Measurements from ENCODE around the gene ASPA.

The ASPA gene

DNA sequence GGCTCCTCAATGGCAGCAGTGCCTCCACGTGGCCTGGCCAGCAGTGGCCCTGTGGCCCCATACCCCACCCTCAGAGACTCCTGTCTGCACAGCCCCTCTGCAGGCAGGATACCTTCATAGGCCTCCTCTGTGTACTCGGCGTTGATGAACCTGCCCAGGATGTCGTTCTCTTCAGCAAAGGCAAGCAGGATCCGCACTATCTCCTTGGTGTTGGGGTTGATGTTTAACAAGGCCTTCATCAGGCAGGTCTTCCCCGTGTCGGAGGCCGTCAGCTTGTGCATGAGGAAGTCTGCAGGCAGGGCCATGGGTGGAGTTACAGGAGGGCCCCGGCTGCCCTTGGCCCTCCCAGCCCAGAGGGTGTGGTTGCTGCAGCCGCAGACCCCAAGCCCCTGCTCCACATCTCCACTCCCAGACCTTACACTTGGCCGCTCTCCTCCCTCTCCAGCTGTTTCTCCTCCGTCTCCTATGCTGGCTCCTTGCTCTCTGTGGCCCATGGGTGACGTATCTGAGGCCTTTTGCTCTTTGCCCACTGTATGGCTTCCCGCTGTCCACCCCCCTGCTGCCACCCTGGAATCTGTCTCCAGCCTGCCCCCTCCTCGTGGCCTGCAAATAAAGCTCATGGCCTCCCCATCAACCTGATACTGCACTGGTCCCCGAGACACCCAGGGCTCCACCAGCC lies 66.8 kb downstream of the ASPA start:
- Mint-ChIP-seq H3K27ac (no peak overlapping the region), H3K4me3 (no peak overlapping the region), H3K9me3 (no peaks in the 10 kb centered on the region)

DNA sequence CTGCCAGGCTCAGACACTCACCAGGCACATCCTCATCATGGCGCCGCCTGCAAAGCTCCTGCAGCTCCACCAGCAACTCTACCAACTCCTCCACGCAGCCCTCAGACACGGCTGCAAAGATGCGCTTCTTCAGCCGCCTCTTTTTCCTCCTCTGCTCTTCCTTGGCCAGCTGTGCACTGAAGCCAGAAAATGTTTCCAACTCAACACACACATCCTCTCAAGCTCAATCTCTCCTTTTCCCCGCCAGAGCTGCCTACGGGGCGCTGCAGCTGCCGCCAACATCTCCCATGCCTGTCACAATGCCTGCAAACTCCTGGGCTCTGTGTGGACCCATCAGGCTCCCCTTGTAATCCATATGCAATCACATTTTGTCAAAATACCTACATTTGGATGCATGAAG lies 67.7 kb downstream of the ASPA start:
- no peaks in the 10 kb centered on the region for H3K36me3 Mint-ChIP-seq (ENCODE audit: low read depth)
- H3K27me3 Mint-ChIP-seq (ENCODE audit: low read depth): peaks cover 7% of the 10 kb centered on the region
- H3K9me3 Mint-ChIP-seq: no peaks in the 10 kb centered on the region
- peaks cover 7% of the 10 kb centered on the region for H3K4me1 Mint-ChIP-seq
- peak overlapping the region in 1 of 3 experiments; percentile 20 for H3K27ac Mint-ChIP-seq
- no peak overlapping the region for H3K4me3 Mint-ChIP-seq
- TF ChIP-seq, protein P1, sequence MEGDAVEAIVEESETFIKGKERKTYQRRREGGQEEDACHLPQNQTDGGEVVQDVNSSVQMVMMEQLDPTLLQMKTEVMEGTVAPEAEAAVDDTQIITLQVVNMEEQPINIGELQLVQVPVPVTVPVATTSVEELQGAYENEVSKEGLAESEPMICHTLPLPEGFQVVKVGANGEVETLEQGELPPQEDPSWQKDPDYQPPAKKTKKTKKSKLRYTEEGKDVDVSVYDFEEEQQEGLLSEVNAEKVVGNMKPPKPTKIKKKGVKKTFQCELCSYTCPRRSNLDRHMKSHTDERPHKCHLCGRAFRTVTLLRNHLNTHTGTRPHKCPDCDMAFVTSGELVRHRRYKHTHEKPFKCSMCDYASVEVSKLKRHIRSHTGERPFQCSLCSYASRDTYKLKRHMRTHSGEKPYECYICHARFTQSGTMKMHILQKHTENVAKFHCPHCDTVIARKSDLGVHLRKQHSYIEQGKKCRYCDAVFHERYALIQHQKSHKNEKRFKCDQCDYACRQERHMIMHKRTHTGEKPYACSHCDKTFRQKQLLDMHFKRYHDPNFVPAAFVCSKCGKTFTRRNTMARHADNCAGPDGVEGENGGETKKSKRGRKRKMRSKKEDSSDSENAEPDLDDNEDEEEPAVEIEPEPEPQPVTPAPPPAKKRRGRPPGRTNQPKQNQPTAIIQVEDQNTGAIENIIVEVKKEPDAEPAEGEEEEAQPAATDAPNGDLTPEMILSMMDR (IDR thresholded peaks at IDR 0.05; ENCODE audit: unreplicated experiment in 3 of 3): no peak

More for the DNA sequence above, 66.8 kb downstream of the ASPA start:
- H3K36me3 Mint-ChIP-seq (ENCODE audit: low read depth): no peaks in the 10 kb centered on the region
- TF ChIP-seq, protein P1 (IDR thresholded peaks at IDR 0.05; ENCODE audit: unreplicated experiment in 3 of 3): no peak
- peaks cover 7% of the 10 kb centered on the region for H3K27me3 Mint-ChIP-seq (ENCODE audit: low read depth)
- peaks cover 7% of the 10 kb centered on the region for H3K4me1 Mint-ChIP-seq

DNA sequence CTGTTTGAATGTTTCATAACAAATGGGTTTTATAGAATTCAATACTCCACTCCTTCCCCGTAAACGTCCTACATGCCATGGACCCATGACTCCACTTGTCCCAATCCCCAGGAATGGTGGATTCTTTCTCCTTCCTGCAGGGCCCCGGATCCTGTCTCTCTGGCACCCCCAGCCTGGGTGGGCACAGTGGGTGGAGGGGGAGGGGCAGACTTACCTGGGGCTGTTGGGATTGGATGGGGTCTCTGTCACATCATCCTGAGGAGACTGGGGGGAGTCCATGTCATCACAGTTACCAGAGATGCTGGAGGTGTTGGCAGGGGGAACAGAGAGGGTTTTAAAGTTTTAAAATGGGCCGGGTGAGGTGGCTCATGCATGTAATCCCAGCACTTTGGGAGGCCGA lies 68.6 kb downstream of the ASPA start:
- TF ChIP-seq, protein P1 (IDR thresholded peaks at IDR 0.05; ENCODE audit: unreplicated experiment in 3 of 3): no peak

DNA sequence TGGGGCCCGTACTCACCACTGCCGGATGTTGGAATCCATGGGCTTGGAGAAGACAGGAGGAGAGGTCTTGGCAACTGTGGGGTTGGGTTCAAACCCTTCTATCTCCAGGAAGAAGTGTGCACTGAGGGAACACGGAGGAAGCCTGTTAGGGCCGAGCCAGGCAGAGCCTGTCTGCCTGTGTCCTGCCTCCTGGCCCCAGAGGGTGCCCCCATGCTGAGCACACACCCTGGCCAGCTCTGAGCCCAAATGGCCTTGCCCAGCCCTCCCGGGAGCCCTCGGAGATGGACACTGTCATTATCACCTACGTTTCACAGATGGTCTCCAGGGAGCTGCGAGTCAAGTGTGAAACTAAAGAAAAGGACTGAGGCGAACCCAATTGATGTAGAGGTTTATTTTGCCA lies 69.4 kb downstream of the ASPA start:
- H3K27me3 Mint-ChIP-seq (ENCODE audit: low read depth): peaks cover 7% of the 10 kb centered on the region

More for the DNA sequence above, 68.6 kb downstream of the ASPA start:
- Mint-ChIP-seq H3K36me3 (ENCODE audit: low read depth) (no peaks in the 10 kb centered on the region), H3K4me1 (peaks cover 7% of the 10 kb centered on the region), H3K27ac (no peak overlapping the region), H3K4me3 (no peak overlapping the region), H3K27me3 (ENCODE audit: low read depth) (peaks cover 7% of the 10 kb centered on the region), H3K9me3 (peaks cover under 1% of the 10 kb centered on the region)

DNA sequence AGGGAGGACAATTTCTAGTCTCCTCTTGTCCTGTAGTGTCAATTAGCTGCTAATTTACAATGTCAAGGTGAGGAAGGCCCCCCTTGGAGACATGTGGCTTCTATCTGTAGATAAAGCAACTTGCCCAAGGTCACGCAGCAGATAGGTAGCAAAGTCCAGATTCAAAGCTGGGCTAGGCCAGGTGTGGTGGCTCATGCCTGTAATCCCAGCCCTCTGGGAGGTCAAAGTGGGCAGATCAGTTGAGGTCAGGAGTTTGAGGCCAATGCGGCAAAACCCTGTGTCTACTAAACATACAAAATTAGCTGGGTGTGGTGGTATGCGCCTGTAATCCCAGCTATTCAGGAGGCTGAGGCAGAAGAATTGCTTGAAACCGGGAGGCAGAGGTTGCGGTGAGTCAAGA lies 70.7 kb downstream of the ASPA start:
- no peak overlapping the region for H3K4me3 Mint-ChIP-seq
- peaks cover 6% of the 10 kb centered on the region for H3K9me3 Mint-ChIP-seq
- H3K27ac Mint-ChIP-seq: no peak overlapping the region
- H3K27me3 Mint-ChIP-seq (ENCODE audit: low read depth): peaks cover 11% of the 10 kb centered on the region
- TF ChIP-seq, protein P1 (IDR thresholded peaks at IDR 0.05; ENCODE audit: unreplicated experiment in 3 of 3): no peak
- H3K4me1 Mint-ChIP-seq: peaks cover 7% of the 10 kb centered on the region
- H3K36me3 Mint-ChIP-seq (ENCODE audit: low read depth): no peaks in the 10 kb centered on the region

More for the DNA sequence above, 69.4 kb downstream of the ASPA start:
- Mint-ChIP-seq H3K27ac (no peak overlapping the region), H3K36me3 (ENCODE audit: low read depth) (no peaks in the 10 kb centered on the region), H3K4me3 (no peak overlapping the region), H3K4me1 (peaks cover 7% of the 10 kb centered on the region), H3K9me3 (peaks cover 6% of the 10 kb centered on the region)
- TF ChIP-seq, protein P1 (IDR thresholded peaks at IDR 0.05; ENCODE audit: unreplicated experiment in 3 of 3): no peak

DNA sequence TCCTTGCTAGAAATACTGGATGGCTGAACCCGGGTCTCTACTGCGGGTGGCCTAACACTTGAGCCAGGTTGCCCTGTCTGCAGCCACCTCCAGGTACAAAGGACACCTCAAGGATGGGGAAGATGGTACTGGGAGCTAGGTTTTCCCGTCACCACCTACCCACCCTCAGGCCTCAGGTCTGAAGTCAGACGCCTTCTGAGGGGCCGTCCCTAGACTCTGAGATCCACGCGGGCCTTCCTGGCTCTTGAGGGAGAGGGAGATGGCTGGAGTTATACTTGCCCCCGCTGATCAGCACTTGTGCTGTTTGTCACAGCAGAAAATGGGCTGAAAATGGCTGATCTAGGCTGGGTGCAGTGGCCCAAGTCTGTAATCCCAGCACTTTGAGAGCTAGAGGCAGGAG lies 71.2 kb downstream of the ASPA start:
- TF ChIP-seq, protein P1 (IDR thresholded peaks at IDR 0.05; ENCODE audit: unreplicated experiment in 3 of 3): no peak
- H3K4me1 Mint-ChIP-seq: peaks cover 7% of the 10 kb centered on the region
- H3K4me3 Mint-ChIP-seq: no peak overlapping the region
- peaks cover 11% of the 10 kb centered on the region for H3K27me3 Mint-ChIP-seq (ENCODE audit: low read depth)
- no peaks in the 10 kb centered on the region for H3K36me3 Mint-ChIP-seq (ENCODE audit: low read depth)
- H3K27ac Mint-ChIP-seq: no peak overlapping the region
- peaks cover 6% of the 10 kb centered on the region for H3K9me3 Mint-ChIP-seq
